ENCODE data around the gene RNF187. TPM values are rescaled to one million over a fixed set of nuclear protein-coding genes. Genes with fewer than 3 reads are reported as not detected.
A peak's percentile ranks its signal among the peaks of the same experiment; 100 is the strongest.

The RNF187 gene
- total RNA-seq, 1 experiment from 2014 or later, result 63.4 TPM

DNA sequence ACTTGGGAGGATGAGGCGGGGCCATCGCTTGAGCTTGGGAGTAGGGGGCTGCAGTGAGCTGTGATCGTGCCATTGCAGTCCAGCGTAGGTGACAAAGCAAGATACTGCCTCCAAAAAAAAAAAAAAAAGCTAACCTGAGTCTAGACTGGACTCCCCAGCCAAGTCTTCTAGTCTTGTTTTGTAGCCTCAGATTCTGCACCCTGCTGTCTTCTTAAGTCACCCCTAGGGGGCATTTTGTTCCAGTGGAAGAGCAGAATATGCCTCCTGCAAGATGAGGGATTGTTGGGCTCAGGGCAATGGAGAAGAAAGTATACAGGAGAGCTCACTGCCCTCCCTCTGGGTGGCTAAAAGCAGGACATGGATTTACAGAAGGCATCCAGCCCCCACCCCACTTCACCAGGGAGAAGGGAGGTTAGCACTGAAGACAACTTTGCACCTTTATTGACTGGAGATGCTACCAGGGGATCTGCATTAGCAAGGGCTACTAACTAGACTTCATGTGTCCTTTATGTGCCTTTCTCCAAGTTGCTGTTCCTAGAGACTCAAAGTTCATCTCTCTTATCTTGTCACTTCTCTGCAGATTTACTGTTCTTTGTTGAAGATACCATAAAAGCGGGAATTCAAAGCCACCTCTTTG lies 15.3 kb upstream of the RNF187 start:
- no peak overlapping the region for H3K4ac ChIP-seq (ENCODE audit: low read depth, low read length)
- no peak overlapping the region for H4K91ac ChIP-seq (ENCODE audit: insufficient read length, low read depth, low read length)
- no peak overlapping the region for H2BK12ac ChIP-seq (ENCODE audit: insufficient read length, low read depth, low read length)
- no peaks in the 10 kb centered on the region for H4K20me1 ChIP-seq (ENCODE audit: control insufficient read depth, insufficient read depth, insufficient read length)
- no peak overlapping the region for H2BK120ac ChIP-seq (ENCODE audit: low read depth, low read length, poor library complexity, severe bottlenecking)
- H3K56ac ChIP-seq (ENCODE audit: insufficient read length, low read depth, low read length), result no peak overlapping the region
- H2BK5ac ChIP-seq (ENCODE audit: insufficient read length, low read length), result no peak overlapping the region
- peaks cover 8% of the 10 kb centered on the region; the same call in 1 of the 2 replicates for H3K27me3 ChIP-seq (ENCODE audit: insufficient read depth, low read length)
- no peaks in the 10 kb centered on the region for H3K9me3 ChIP-seq (ENCODE audit: control insufficient read depth, low read depth, low read length)
- no peak overlapping the region for H3K18ac ChIP-seq (ENCODE audit: insufficient read length, low read depth, low read length)
- no peak overlapping the region for H2AFZ ChIP-seq (ENCODE audit: low read length)
- H2AK5ac ChIP-seq (ENCODE audit: insufficient read length, low read length), result no peak overlapping the region
- H3K27ac Mint-ChIP-seq, result no peak overlapping the region
- no peaks in the 10 kb centered on the region for H3K23me2 ChIP-seq (ENCODE audit: insufficient read length, low read depth, low read length, poor library complexity, severe bottlenecking)
- H3K23ac ChIP-seq (ENCODE audit: insufficient read length, low read depth, low read length), result no peak overlapping the region
- DNase-seq, result peak; percentile 61
- peaks cover 0 to 5% of the 10 kb centered on the region in 2 experiments; a peak in 2 of 5 replicates for H3K9me3 Mint-ChIP-seq
- H3K36me3 Mint-ChIP-seq (ENCODE audit: insufficient read depth in 1 of 3, low read depth in 3 of 3), result no peaks in the 10 kb centered on the region; a peak in 1 of 7 replicates
- no CpG with 5 or more reads among the region's 5 CpGs for WGBS (ENCODE audit: extremely low coverage, insufficient read length, low lambda C conversion rate)
- H3K79me2 ChIP-seq (ENCODE audit: insufficient read depth, low read length), result no peaks in the 10 kb centered on the region
- no peak overlapping the region for H3T11ph ChIP-seq (ENCODE audit: low read length)
- TF ChIP-seq, protein P1, sequence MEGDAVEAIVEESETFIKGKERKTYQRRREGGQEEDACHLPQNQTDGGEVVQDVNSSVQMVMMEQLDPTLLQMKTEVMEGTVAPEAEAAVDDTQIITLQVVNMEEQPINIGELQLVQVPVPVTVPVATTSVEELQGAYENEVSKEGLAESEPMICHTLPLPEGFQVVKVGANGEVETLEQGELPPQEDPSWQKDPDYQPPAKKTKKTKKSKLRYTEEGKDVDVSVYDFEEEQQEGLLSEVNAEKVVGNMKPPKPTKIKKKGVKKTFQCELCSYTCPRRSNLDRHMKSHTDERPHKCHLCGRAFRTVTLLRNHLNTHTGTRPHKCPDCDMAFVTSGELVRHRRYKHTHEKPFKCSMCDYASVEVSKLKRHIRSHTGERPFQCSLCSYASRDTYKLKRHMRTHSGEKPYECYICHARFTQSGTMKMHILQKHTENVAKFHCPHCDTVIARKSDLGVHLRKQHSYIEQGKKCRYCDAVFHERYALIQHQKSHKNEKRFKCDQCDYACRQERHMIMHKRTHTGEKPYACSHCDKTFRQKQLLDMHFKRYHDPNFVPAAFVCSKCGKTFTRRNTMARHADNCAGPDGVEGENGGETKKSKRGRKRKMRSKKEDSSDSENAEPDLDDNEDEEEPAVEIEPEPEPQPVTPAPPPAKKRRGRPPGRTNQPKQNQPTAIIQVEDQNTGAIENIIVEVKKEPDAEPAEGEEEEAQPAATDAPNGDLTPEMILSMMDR (conservative IDR thresholded peaks at IDR 0.05), result peak; percentile 70
- no peak overlapping the region for H3K27ac ChIP-seq (ENCODE audit: insufficient read length, low read depth, low read length)
- H3K79me1 ChIP-seq (ENCODE audit: insufficient read depth, low read depth, low read length, poor library complexity, severe bottlenecking), result no peaks in the 10 kb centered on the region
- H3K14ac ChIP-seq (ENCODE audit: insufficient read depth, low read length), result no peak overlapping the region
- no peaks in the 10 kb centered on the region for H3K4me1 ChIP-seq (ENCODE audit: insufficient read depth, low read length)
- H3K4me2 ChIP-seq (ENCODE audit: insufficient read depth, insufficient read length, low read length), result no peak overlapping the region
- no peak overlapping the region for H2BK15ac ChIP-seq (ENCODE audit: low read depth, low read length)
- no peak overlapping the region for H2BK20ac ChIP-seq (ENCODE audit: low read depth, low read length, poor library complexity, severe bottlenecking)
- H3K27me3 Mint-ChIP-seq (ENCODE audit: low read depth), result peaks cover 82% of the 10 kb centered on the region
- H4K5ac ChIP-seq (ENCODE audit: insufficient read length, low read depth, low read length), result no peak overlapping the region
- no peak overlapping the region for H4K8ac ChIP-seq (replicated peaks; ENCODE audit: insufficient read length, low read depth, low read length)
- H3K4me3 Mint-ChIP-seq, result no peak overlapping the region; a peak in 1 of 5 replicates
- peaks cover 23 to 52% of the 10 kb centered on the region in 2 experiments for H3K4me1 Mint-ChIP-seq
- no peak overlapping the region for H3K9ac ChIP-seq (ENCODE audit: extremely low read depth, insufficient read length, low read length)

Data from H9 (cell line).